Vagina (tissue), 2 donors: ENCODE results near the gene NELL1.

Source experiments
- CTCF ChIP-seq, 3 experiments: fragments of 450-650 bp in 2 of 3; fragments of 200-600 bp in 1 of 3; sonication (generic) in 1 of 3; IDR thresholded peaks; one replicate each; pipeline ENCODE4 v1.5.1; 2017 to 2019; ENCODE audit warnings: antibody characterized with exemption in 3 of 3, mild to moderate bottlenecking in 2 of 3, moderate library complexity in 2 of 3
- POLR2A ChIP-seq, 2 donors: fragments of 450-650 bp; IDR thresholded peaks; one replicate each; pipeline ENCODE4 v1.6.1; 2017; ENCODE audit warnings: antibody characterized with exemption in 2 of 2, mild to moderate bottlenecking in 2 of 2, moderate library complexity in 2 of 2

GRCh38 chr11:21529187-21529586, 859.8 kb downstream of the NELL1 start:
- TF ChIP-seq CTCF (IDR thresholded peaks at IDR 0.05): no peak
- TF ChIP-seq POLR2A (IDR thresholded peaks at IDR 0.05): no peak
